Activated gamma-delta T cell (primary cell): ENCODE measurements around the gene DHRS3.

ENCODE experiments used
- DNase-seq: peaks from one replicate; lab custom pipeline; 2025; lab: John Stamatoyannopoulos, UW

The DHRS3 gene

DNA sequence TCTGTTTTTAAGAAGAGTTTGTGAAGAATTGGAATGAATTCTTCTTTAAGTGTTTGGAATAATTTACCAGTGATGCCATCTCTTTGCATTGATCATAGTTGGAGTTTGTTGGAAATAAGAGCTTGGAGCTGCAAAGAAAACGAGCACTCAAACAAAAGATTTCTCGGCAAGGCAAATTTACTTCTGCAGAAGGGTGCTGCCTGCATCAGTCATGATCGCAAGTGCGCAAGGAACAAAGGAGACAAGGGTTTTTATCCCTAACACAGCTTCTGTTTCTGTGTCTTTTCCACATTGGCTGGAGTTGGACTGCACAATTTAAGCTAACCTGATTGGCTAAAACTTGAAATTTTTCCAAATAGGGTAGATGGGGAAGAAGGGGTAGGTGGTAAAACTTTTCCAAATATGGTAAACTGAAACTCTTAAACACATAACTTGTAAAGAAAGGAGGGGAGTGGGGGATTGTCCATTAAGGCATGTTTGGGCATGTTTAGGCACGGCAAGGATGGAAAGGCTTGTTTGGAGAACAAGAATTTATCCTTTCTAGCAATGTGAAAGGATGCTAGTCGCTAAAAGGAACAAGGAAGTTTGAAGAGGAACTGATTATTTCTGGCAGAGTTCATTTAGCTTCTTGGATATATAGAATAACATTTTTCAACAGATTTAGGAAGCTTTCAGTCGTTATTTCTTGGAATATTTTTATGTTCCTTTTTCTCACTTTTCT, 22.4 kb upstream of the DHRS3 start:
- no peak for DNase-seq

DNA sequence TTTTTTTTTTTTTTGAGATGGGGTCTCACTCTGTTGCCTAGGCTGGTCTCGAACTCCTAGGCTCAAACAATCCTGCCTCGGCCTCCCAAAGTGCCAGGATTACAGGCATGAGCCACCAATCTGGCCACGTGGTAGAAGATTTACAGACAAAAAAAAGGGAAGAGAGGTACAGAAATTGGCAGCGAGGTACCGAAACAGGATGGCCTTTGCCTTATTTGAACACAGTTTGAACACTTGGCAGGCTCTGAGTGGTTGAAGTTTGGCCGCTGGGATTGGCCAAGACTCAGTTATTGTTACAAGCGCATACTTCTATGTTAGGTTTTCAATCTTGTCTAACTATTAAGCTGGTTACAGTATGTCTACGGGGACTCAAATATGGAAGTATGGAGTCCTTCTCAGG, 19.7 kb upstream of the DHRS3 start:
- no peak for DNase-seq

DNA sequence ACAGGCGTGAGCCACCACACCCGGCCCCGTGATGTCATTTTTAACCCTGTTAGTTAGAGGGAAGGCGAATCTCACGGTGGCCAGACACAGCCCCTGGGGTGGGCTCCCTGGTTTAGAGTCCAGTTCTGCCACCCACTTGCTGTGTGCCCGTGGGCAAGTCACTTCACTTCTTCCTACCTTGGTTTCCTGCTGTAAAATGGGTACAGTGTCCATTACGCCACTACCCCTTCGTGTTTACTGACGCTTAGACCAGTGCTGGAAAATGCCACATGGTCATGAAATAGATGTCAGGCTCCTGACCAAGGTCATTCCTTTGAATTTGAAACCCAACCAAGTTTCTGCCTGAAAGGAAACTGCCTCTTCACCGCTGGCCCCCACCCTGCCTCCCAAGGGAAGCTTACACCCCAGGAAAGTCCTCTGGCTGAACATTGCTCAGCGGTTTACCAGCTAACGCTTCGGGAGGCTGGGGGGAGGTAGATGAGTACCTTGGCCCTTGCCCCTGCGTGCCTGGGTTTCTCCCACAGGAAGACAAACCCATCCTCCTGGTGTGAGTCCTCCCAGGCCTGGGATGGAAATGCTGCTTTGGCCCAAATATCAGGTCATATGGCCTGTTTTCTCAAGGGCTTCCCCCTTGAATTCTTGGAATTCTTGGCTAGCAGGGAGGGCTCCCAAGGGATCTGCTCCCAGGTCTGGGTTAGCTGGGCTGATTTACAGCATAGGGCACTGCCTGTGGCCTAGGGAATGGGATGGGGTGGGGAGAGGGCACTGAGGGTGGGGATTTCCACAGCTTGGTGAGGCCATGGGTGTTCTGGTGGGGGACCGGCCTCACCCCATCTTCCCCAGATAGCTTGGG, 18.3 kb upstream of the DHRS3 start:
- DNase-seq, result no peak

DNA sequence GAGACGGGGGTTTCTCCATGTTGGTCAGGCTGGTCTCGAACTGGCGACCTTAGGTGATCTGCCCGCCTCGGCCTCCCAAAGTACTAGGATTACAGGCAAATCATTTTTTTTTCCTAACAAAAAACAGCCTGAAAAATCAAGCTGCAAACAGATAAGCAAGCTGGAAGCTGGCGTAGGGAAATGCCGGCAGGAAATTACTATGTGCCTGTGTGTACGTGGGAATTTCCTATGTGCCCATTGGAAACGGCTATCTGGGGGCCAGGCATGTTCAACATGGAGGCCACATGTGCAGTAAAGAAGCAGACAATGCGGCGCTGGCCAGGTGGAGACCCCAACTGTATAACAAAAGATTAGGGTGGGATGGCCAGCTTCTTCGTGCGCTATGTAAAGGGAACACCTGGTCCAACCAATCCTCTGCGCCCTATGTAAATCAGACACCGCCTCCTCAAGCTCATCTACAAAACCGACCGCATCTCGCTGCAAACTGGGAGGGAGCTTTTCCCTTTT, 16.7 kb upstream of the DHRS3 start:
- no peak for DNase-seq

DNA sequence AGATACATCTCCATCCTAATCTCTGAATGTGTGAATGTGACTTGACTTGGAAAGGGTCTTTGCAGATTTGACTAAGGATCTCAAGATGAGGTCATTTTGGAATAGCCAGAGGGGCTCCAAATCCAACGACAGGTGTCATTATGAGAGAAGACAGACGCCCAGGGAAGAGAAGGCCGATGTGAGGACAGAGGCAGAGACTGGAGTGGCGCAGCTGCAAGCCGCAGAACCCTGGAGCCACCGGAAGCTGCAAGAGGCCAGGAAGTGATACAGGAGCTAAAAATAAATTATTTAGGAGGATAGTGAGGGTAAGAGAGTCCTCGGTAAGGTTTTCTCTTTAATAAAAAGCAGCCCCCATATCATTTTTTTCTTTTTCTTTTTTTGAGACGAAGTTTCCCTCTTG, 16.1 kb upstream of the DHRS3 start:
- no peak for DNase-seq

DNA sequence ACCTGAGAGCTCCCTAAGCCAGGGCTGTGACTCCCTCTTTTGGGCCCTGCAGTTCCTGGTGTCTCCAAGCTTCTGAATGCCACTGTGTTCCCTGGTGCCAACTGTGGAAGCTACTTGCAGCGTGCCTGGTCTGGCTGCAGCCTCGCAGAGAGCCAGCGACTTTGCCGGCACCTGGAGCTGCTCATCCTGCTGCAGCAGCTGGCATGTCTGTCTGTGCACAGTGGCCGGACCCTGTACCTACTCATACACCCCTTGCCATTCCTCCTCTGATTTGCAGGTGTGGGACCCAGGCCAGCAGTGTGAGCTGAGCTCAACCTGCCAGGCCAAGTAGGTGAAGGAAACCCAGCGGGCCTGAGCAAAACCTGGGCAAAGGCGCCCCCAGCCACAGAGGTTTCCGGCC, 13.6 kb upstream of the DHRS3 start:
- no peak for DNase-seq

DNA sequence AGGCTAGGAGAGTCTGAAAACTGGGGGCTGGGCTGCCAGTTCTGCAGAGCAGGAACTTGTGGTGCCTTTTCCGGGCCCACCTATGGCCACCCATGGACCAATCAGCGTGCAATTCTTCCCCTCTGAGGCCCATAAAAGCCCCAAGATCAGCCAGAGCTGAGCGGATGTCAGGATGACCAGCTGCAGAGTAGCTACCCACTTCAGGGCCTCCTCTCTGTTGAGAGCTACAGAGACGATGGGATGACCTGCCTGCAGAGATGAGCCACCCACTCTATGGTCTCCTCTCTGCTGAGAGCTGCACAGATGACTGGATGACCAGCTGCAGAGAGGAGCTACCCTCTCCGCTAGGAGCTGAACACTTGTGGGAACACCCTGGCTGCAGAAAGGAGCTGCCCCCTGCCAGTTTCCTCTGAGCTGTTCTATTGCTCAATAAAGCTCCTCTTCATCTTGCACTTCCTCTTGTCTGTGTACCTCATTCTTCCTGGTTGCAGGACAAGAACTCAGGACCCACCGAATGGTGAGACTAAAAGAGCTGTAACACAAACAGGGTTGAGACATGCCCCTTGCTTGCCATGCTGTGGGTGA, 13.0 kb upstream of the DHRS3 start:
- DNase-seq, result no peak

DNA sequence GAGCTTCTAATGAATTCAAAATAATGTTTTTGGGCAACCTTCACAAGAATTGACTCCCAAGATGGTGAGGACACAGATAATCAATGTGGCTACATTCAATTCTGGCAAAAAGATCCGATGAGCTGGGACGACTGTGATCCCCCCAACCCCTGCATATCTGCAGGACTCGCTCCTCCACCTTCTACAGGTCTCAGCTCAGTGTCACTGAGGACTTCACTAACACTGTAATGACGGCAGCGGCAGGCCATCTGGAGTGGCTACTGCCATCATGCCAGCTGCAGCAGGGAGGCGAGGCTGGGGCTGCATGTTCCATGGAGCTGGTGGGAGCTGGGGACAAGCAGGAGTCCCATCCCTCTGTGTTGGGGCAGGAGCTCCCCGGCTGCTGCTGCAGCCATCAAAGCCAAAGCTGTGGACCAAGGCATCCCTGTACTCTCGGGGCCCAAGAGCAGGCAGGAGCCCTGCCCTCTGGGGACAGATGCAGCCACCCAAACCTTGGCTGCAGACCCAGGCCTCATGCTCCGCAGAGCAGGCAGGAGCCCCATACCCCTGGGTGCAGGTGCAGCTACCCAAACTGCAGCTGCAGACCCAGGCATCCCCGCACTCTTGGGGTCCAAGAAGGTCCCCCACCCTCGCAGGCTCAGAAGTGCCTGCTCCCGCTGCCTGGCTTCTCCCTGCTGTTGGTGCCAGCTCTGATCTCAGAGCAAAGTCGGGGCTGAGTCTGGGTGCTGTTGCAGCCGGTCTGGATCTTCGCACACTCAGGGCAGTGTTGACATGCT, 12.2 kb upstream of the DHRS3 start:
- no peak for DNase-seq

DNA sequence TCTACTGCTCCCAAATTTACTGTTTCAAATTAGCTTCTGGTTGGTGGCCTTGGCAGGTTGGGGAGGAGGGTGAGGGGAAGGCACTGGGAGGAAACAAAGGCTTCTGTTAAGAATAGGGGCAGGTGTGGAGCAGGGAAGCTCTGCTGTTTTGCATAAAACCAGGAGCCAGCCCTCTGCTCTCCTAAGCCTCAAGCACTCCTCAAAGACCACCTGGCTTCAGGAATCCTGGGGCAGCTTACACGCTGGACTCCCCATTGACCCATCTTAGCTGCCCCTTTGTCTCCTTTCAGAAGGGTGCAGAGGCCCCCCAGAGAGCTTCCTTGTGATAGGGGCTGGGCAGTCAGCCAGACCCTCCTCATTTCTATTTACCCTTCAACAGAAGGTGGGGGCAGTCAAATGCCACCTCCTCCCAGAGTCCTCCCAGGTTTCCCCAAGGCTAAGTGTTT, 11.5 kb upstream of the DHRS3 start:
- no peak for DNase-seq

DNA sequence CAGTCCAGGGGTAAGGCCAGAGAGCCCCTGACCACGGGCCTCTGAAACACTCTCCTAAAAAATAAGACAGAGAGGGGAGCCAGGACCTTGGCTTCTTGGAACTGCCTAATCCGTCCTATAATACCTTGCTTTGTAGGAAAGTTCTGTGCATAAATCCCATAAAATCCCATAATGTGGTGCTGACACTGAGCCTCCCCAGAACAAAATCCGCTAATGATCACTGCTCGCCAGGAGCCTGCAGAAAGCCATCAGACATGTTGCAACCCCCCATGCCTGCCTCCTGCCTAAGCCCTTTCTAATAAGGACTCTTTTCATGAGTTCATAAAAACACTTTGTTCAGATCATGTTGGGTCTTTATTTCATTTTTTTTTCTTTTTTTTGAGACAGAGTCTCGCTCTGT, 9.3 kb upstream of the DHRS3 start:
- DNase-seq, result no peak

DNA sequence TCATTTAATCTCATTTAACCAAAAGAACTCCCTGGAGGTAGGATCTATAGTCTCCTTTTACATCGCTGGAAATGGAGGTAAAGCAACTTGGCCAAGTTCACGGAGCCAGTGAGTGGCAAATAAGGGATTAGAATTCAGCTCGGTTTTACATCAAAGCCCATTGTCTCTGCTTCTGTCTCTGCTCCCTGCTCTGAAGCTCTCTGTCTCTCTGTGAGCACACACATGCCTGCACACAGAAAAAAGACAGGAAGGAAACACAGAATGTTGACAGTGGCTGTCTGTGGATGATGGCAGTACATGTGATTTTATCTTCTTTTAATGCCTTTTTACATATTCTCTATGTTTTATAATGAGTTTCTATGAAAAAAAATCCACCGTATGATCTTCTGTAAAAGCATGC, 8.9 kb upstream of the DHRS3 start:
- no peak for DNase-seq

DNA sequence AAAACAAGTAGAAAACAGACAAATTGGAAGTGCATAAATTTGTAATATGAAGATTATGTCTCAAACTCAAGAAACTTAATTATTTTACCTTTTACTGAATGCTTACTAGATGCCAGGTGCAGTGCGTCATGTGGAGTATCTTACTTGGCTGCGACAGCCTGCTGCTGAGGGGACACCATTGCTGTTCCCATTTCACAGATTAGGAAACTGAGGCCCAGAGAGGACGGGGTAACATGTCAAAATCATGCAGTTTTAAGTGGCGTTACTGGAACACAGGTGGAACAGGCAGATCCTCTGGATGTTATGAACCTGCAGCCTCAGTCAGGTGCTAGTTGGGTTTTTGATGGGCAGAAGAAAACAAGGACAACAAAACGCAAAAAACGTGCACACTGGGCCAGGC, 7.3 kb upstream of the DHRS3 start:
- DNase-seq, result no peak

DNA sequence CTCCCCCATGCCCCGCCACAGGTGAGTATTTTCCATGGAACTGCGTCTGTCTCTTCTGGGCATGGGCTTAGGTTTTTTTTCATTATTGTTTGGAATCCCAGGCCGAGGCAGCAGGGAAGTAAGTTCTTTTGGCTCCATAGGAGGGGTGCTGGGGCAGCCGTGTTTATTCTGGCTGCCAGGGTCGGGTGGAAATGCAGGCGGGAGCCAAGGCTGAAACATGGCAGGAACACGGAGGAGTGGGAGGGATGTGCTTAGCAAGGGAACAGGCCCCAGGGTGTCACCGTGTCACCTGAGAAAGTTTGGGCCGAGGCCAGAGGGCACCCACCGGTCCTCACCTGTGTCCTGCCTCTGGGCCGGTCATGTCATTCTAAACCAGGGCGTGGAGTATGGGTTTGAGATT, 4.5 kb upstream of the DHRS3 start:
- no peak for DNase-seq

DNA sequence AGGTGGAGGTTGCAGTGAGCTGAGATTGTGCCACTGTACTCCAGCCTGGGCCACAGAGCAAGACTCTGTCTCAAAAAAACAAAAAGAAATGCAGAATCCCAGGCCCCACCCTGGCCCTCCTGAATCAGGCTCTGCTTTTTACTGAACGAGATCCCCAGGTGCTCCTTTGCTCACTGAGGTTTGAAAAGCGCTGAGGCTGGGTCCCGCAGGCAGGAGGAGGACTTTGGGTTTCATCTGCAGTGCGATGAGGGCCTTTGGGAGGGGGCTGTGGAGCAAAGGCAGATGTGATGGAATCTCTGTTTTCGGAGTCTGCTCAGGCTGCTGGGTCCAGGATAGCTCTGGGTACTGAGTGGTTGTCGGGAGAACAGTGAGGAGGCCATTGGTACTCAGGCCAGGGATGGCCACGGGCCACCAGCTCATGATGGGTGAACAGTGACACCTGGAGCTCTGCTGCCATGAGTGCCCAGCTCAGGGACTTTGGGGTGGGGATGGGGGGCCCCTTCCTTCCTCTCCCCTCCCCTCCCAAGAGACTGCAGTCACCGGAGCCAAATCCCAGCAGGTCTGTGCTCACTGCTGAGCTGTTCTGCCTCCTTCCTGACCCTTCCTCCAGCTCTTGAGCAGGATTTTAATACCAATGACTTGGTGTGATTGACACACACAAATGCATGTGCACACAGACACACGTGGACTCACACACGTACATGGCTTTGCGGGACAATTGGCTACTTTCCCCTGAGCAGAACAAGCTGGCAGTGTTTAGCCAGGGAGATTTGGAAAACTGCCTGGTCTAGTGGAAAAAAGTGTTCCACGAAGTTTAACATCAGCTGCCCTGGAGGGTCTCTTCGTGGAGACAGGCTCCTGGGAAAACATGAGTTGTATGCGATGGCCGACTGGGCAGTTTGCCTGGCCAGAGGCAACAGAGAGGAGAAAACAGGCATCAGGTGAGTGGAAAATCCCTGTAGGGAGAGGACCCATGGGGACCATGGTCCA, 3.6 kb upstream of the DHRS3 start:
- DNase-seq, result no peak

DNA sequence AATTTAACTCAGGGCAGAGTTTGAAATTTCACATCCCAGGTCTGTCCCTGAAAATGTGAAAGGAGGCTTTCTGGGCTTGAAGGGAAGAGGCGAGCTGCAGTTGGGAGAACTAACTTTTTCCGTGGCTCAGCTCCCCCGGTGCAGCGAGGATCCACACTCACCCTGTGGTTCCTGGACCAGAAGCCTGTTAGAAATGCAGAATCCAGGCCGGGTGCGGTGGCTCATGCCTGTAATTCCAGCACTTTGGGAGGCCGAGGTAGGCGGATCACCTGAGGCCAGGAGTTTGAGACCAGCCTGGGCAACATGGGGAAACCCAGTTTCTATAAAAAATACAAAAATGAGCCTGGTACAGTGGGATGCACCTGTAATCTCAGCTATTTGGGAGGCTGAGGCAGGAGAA, 2.9 kb upstream of the DHRS3 start:
- DNase-seq, result no peak

DNA sequence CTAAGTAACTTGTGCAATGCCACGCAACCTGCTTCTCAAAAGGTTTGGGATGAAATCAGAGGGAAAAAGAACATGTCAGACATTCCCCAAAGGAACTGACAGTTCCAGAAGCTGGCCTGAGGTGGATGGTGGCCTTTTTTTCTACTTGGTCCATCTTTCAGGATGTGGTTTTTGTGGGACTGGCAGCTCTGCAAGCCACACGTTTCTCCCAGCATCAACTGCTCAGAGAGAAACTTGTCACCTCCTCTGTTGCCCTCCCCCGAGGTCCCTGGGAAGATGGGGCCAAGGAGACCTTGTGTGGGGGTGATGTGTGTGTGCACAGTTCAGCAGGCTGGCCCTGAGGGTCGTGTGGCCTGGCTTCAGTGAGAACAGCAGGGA, 2.5 kb upstream of the DHRS3 start:
- no peak for DNase-seq

DNA sequence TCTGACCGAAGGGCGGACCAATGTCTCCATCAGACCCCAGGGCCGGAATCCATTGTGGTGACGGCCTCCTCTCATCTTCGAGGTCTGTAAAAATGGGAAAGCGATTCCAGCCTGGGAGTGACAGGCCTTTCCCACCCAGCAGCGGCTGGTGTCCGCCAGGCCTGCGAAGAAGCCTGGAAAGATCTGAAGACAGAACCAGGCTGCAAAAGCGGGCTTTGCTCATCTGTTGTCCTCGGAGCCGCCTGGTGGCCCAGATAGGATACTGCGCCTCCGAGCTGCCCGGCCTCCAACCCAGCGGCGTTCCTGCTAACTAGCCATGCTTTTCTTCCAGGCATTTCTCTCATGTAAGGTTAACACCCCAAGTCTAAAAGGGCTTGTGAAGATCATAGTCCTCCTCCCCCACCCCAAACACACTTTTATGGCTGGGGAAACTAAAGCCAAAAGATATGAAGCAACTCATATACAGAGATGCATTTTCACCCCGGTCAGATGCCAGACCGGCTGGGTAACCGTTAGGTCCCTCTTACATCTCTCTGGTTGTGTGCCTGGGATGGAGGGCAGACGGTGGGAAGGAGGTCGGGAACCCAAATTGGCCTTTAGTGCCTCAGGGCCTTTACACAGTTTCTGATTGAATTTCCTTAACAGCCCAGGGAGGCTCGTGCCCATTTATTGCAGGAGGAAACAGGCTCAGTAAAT, 1.9 kb upstream of the DHRS3 start:
- DNase-seq, result peak; percentile 35

DNA sequence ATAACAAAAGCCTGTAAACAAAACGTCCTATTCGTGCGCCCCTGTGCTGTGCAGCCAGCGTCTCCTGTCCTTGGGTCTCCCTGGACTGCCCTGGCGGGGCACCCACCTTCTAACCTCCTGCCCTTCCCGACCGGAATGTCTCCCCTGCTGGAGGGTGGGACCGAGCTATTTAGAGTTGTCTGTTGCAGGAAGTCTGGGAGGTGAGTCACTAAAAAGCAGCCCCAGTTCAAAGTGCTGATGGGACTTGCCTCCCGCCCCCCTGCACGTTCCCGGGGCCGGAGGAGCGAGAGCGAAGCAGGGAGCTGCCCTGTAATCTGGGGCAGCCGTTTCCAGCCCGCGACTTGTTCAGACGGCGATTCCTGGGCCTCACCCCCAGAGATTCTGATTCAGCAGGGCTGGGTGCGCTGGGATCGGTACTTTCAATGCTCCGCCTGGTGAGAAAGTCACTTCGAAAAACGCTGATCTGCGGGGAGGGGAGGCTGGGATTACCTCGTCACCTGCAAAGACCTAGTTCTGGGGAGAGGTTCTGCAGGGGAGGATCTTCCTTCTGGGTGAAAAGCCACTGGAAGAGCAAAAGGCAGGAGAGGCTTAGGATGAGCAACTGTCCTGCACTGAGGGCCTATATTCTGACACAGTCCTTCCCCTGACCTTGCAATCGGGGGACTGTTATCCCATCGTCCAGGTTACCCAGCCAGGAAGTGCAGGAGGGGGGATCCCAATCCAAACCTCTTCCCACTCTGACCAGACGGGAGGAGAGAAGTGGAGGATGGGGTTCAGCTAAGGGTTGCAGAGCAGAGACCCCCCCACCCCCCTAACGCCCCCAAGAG, 1.2 kb upstream of the DHRS3 start:
- peak; percentile 37 for DNase-seq

DNA sequence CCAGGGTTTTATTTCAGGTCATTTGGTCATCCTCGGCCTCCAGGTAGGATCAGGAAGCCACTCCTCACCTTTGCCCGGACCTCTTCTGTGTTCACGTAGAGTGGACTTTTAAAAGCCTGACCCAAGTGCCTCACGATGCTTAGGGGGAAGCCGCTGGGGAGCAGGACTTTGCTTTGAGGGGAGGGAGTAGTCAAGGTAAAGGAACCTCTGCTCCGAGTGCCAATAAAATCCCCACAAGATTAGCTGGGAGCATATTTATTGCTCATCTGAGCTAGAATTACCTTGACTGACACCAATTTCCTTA, 603 bp upstream of the DHRS3 start:
- no peak for DNase-seq

DNA sequence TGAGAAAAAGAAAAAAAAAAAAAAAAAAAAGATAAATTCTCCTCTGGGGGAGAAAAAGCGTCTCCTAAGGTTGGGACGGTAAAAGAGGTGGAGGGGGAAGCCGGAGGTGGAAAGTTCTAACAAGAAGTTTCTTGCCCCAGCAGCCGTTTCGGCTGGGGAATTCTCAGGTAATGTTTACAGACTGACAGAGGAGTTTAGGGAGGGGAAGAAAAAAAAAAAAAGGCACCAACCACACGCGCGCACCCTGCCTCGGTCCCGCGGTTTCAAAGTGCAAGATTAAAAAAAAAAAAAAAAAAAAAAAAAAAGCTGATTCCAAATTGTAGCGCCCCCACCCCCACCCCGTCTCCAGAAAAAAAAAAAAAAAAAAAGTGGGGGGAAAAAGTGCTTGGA, 504 bp downstream of the DHRS3 start:
- DNase-seq, result no peak
